Measurements from ENCODE around the gene TUBB4B.

Gene TUBB4B

DNA sequence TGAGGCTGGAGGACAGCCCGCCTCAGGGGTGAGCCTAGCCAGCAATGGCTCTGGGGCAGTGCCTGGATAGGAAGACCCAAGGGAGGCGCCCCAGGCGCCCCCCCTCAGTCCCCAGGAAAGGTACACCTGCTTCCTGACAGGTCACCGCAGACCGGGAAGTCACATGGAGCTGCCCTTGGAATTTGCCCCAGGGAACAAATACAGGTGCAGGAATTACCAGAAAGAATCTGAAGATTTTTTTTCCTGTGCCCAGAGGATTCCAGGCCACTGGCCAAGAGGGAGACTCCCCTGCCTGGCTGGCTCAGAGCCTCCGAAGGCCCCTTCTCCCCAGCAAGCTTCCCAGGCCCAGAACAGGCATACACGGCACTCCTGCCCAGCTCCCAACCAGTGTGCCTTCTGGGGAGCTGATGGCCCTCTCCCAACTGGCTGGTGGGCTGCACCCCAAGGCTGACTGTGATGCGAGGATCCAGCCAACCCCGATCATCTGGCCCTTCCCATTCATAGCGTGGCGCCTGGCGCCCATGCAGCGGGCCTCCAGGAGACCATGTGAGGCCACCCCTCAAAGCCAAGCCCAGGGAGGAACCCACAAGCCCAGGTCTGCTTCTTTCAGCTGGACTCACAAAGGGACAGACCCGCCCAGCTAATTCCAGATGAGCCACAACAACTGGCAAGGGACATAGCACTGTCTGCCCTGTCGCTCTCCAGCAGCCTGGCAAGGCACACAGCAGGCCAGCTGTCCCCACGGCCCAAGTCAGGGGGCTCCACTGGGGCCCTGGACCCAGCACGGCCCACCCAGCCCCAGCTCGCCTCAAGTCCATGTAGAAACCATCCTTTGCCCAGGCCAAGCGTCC, 42.8 kb upstream of the TUBB4B start:
- peak; percentile 81 to 94 for DNase-seq
- H3K18ac ChIP-seq (ENCODE audit: low read length): peak overlapping the region; percentile 4
- WGBS (ENCODE audit: extremely low coverage, insufficient coverage, insufficient read length): no CpG with 5 or more reads among the region's 19 CpGs
- H4K12ac ChIP-seq (ENCODE audit: low read depth, low read length): no peak overlapping the region
- H2AFZ ChIP-seq (ENCODE audit: insufficient read depth, low read length, poor library complexity): no peak overlapping the region
- H3K9me3 ChIP-seq (ENCODE audit: insufficient read depth, low read depth, low read length): no peaks in the 10 kb centered on the region
- no peak overlapping the region for H3K23ac ChIP-seq (ENCODE audit: low read length)
- H2AK5ac ChIP-seq (ENCODE audit: low read length): no peak overlapping the region
- H2BK5ac ChIP-seq (ENCODE audit: low read depth, low read length, poor library complexity): no peak overlapping the region
- no peak overlapping the region for H3K4ac ChIP-seq (ENCODE audit: low read depth, low read length)
- no peak overlapping the region for H2BK120ac ChIP-seq (ENCODE audit: insufficient read depth, low read length, poor library complexity)
- no peak overlapping the region for H2BK12ac ChIP-seq (ENCODE audit: low read length)
- H3K14ac ChIP-seq (ENCODE audit: low read length): no peak overlapping the region
- H4K91ac ChIP-seq (ENCODE audit: low read depth, low read length): no peak overlapping the region
- H3K79me2 ChIP-seq (ENCODE audit: control insufficient read depth, insufficient read depth, low read length, poor library complexity): peaks cover 3% of the 10 kb centered on the region
- peaks cover 0 to 2% of the 10 kb centered on the region in 2 experiments for H3K36me3 ChIP-seq (ENCODE audit: control insufficient read depth in 1 of 2, insufficient read depth in 2 of 2, low read length in 2 of 2)
- H3K4me1 ChIP-seq (ENCODE audit: control insufficient read depth in 1 of 2, insufficient read depth in 2 of 2, low read length in 2 of 2): peaks cover 12 to 27% of the 10 kb centered on the region in 2 experiments
- H3K27me3 ChIP-seq (ENCODE audit: insufficient read depth, low read length): no peaks in the 10 kb centered on the region
- no peak overlapping the region for H3K4me3 ChIP-seq (ENCODE audit: low read depth, low read length)
- peaks cover 3% of the 10 kb centered on the region for H3K79me1 ChIP-seq (ENCODE audit: low read length)
- H4K8ac ChIP-seq (ENCODE audit: low read depth, low read length): no peak overlapping the region
- no peak overlapping the region for H3K27ac ChIP-seq (ENCODE audit: low read depth, low read length)
- no peak overlapping the region for H3K9ac ChIP-seq (ENCODE audit: low read length)
- H3K4me2 ChIP-seq (ENCODE audit: low read length): peak overlapping the region; percentile 31

DNA sequence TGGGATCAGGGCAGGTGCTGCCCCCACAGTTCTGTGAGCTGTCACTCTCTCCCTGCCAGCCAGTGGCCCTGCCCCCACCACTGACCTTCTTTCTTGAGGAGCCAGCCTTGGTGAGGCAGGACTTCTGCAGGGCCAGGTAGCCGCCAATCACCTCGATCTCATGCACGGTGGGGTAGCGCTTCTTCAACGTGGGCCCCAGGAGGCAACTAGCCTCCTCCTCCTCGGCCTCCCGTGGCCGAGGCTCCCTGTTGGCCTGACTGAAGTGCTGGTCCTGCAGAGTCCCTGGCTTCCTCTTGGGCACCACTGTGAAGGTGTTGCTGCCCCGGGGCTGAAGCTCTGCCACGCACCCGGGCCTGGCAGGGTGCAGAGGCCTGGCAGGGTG, 42.2 kb upstream of the TUBB4B start:
- H3K36me3 ChIP-seq (ENCODE audit: control insufficient read depth in 1 of 2, insufficient read depth in 2 of 2, low read length in 2 of 2): peaks cover 0 to 2% of the 10 kb centered on the region in 2 experiments
- no peak overlapping the region for H4K8ac ChIP-seq (ENCODE audit: low read depth, low read length)
- no peaks in the 10 kb centered on the region for H3K27me3 ChIP-seq (ENCODE audit: insufficient read depth, low read length)
- DNase-seq: no peak
- H3K4ac ChIP-seq (ENCODE audit: low read depth, low read length): no peak overlapping the region
- H2AFZ ChIP-seq (ENCODE audit: insufficient read depth, low read length, poor library complexity): no peak overlapping the region
- H3K27ac ChIP-seq (ENCODE audit: low read depth, low read length): no peak overlapping the region
- H4K91ac ChIP-seq (ENCODE audit: low read depth, low read length): no peak overlapping the region
- no peak overlapping the region for H2BK120ac ChIP-seq (ENCODE audit: insufficient read depth, low read length, poor library complexity)
- H3K9ac ChIP-seq (ENCODE audit: low read length): no peak overlapping the region
- H3K23ac ChIP-seq (ENCODE audit: low read length): no peak overlapping the region
- peaks cover 3% of the 10 kb centered on the region for H3K79me1 ChIP-seq (ENCODE audit: low read length)
- no peak overlapping the region for H2BK5ac ChIP-seq (ENCODE audit: low read depth, low read length, poor library complexity)
- no peak overlapping the region for H3K4me3 ChIP-seq (ENCODE audit: low read depth, low read length)
- no peak overlapping the region for H2BK12ac ChIP-seq (ENCODE audit: low read length)
- H3K4me1 ChIP-seq (ENCODE audit: control insufficient read depth in 1 of 2, insufficient read depth in 2 of 2, low read length in 2 of 2): peaks cover 12 to 27% of the 10 kb centered on the region in 2 experiments
- no peaks in the 10 kb centered on the region for H3K9me3 ChIP-seq (ENCODE audit: insufficient read depth, low read depth, low read length)
- no peak overlapping the region for H3K18ac ChIP-seq (ENCODE audit: low read length)
- WGBS (ENCODE audit: extremely low coverage, insufficient coverage, insufficient read length): no CpG with 5 or more reads among the region's 11 CpGs
- no peak overlapping the region for H2AK5ac ChIP-seq (ENCODE audit: low read length)
- H3K4me2 ChIP-seq (ENCODE audit: low read length): no peak overlapping the region
- H3K14ac ChIP-seq (ENCODE audit: low read length): no peak overlapping the region
- peaks cover 3% of the 10 kb centered on the region for H3K79me2 ChIP-seq (ENCODE audit: control insufficient read depth, insufficient read depth, low read length, poor library complexity)
- H4K12ac ChIP-seq (ENCODE audit: low read depth, low read length): no peak overlapping the region

DNA sequence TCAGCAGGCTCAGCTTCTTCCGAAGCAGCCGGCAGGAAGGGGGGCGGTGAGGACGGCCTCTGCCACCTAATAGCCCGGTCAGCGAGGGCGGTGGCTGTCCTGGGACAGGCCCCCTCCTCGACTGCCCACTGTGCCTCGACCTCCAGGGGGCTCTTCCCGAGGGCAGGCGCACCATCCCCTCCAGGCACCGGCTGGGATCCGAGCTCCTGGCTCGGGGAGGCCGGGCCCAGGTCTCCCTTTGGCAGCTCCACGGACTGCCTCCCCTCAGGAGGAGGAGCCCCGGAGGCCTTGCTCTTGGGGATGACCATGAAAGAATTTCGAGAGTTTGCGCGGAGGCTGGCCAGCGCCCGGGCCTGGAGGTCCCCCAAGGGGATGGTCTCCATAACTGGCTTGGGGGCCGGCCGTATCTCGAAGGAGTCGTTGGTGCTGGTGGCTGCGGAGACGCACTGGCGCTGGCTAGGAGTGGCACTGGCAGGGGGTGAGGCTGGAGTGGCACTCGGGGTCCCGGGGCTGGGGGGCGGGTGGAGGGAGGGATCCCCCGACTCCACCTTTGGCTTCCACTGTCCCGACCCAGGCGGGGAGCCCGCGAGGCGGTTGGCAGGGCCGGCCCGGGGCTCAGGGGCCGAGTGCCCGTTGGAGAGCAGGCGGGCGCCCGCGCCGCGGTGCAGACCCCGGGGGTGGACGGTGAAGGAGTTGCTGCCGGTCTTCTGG, 41.5 kb upstream of the TUBB4B start:
- Histone ChIP-seq H3K27me3 (ENCODE audit: insufficient read depth, low read length) (no peaks in the 10 kb centered on the region), H3K4me2 (ENCODE audit: low read length) (peak overlapping the region; percentile 71), H3K79me2 (ENCODE audit: control insufficient read depth, insufficient read depth, low read length, poor library complexity) (peaks cover 3% of the 10 kb centered on the region), H3K9me3 (ENCODE audit: insufficient read depth, low read depth, low read length) (no peaks in the 10 kb centered on the region), H3K27ac (ENCODE audit: low read depth, low read length) (no peak overlapping the region), H4K8ac (ENCODE audit: low read depth, low read length) (no peak overlapping the region), H3K4me1 (ENCODE audit: control insufficient read depth in 1 of 2, insufficient read depth in 2 of 2, low read length in 2 of 2) (peaks cover 12 to 33% of the 10 kb centered on the region in 2 experiments), H3K79me1 (ENCODE audit: low read length) (peaks cover 3% of the 10 kb centered on the region), H2BK12ac (ENCODE audit: low read length) (no peak overlapping the region), H4K91ac (ENCODE audit: low read depth, low read length) (no peak overlapping the region), H3K9ac (ENCODE audit: low read length) (no peak overlapping the region), H3K18ac (ENCODE audit: low read length) (peak overlapping the region; percentile 29), H2AK5ac (ENCODE audit: low read length) (no peak overlapping the region), H3K36me3 (ENCODE audit: control insufficient read depth in 1 of 2, insufficient read depth in 2 of 2, low read length in 2 of 2) (peaks cover 0 to 2% of the 10 kb centered on the region in 2 experiments), H2BK120ac (ENCODE audit: insufficient read depth, low read length, poor library complexity) (no peak overlapping the region), H4K12ac (ENCODE audit: low read depth, low read length) (no peak overlapping the region), H2BK5ac (ENCODE audit: low read depth, low read length, poor library complexity) (no peak overlapping the region), H3K23ac (ENCODE audit: low read length) (no peak overlapping the region), H3K14ac (ENCODE audit: low read length) (no peak overlapping the region), H3K4me3 (ENCODE audit: low read depth, low read length) (peak overlapping the region; percentile 47), H3K4ac (ENCODE audit: low read depth, low read length) (no peak overlapping the region), H2AFZ (ENCODE audit: insufficient read depth, low read length, poor library complexity) (no peak overlapping the region)
- DNase-seq: no peak
- WGBS (ENCODE audit: extremely low coverage, insufficient coverage, insufficient read length): no CpG with 5 or more reads among the region's 51 CpGs

DNA sequence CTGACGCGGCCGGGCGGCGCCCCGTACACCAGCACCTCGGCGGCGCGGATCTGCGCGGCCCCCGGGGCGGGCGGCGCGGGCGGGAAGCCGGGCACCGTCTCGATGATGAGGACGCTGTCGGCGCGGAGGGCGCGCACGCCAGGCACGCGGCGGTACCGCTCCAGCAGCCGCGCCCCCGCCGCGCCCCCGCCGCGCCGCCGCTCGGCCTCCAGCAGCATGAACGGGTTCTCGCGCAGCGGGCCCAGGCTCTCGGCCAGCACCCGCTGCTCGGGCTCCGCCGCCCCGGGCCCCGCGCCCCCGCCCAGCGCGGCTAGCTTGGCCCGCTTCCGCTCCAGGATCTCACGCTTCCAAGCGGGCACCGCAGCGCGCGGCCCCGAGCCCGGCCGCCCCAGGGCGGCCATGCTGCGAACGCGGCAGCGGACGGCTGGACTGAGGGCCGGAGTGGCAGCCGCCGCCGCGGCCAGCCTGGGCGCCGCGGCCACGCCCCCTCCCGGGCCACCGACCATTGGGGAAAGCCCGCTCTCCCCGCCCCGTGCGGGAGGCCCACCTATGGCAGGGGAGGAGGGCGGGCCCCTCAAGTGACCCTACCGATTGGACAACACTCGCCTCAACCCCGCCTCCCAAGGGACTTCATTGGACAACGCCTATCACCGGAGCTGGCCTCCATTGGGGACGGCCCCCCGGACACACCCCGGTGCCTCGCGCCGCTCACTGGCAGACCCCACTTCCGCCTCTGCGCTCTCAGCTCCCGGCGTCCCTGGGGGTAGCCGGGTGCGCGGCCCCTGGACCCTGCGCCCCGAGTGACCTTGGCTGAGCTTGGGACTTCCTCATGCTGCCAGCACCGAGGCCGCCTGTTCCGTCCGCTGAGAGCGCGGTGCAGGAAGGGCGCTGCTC, 40.5 kb upstream of the TUBB4B start, which contains the start of gene TPRN:
Gene TPRN, minus strand, starts transcription at position 431 of the 894 bp plus-strand sequence. Its CDS starts 30 bp downstream, at position 401.
- Histone ChIP-seq H3K36me3 (ENCODE audit: control insufficient read depth in 1 of 2, insufficient read depth in 2 of 2, low read length in 2 of 2) (peaks cover 0 to 2% of the 10 kb centered on the region in 2 experiments), H4K12ac (ENCODE audit: low read depth, low read length) (peak within 1 kb of the TSS; percentile 91), H4K91ac (ENCODE audit: low read depth, low read length) (peak within 1 kb of the TSS; percentile 89), H3K4me1 (ENCODE audit: control insufficient read depth in 1 of 2, insufficient read depth in 2 of 2, low read length in 2 of 2) (peaks cover 17 to 37% of the 10 kb centered on the region in 2 experiments), H3K4ac (ENCODE audit: low read depth, low read length) (peak within 1 kb of the TSS; percentile 85), H3K4me2 (ENCODE audit: low read length) (peak within 1 kb of the TSS; percentile 93), H3K4me3 (ENCODE audit: low read depth, low read length) (peak within 1 kb of the TSS; percentile 85), H2AK5ac (ENCODE audit: low read length) (peak within 1 kb of the TSS; percentile 96), H3K23ac (ENCODE audit: low read length) (no peak within 1 kb of the TSS), H2BK5ac (ENCODE audit: low read depth, low read length, poor library complexity) (peak within 1 kb of the TSS; percentile 73), H2BK12ac (ENCODE audit: low read length) (no peak within 1 kb of the TSS), H2BK120ac (ENCODE audit: insufficient read depth, low read length, poor library complexity) (peak within 1 kb of the TSS; percentile 70), H3K79me1 (ENCODE audit: low read length) (peaks cover 3% of the 10 kb centered on the region), H2AFZ (ENCODE audit: insufficient read depth, low read length, poor library complexity) (peak within 1 kb of the TSS; percentile 89), H3K79me2 (ENCODE audit: control insufficient read depth, insufficient read depth, low read length, poor library complexity) (peaks cover 9% of the 10 kb centered on the region), H3K27me3 (ENCODE audit: insufficient read depth, low read length) (no peaks in the 10 kb centered on the region), H3K9ac (ENCODE audit: low read length) (peak within 1 kb of the TSS; percentile 91), H3K27ac (ENCODE audit: low read depth, low read length) (peak within 1 kb of the TSS; percentile 39), H3K9me3 (ENCODE audit: insufficient read depth, low read depth, low read length) (no peaks in the 10 kb centered on the region), H3K14ac (ENCODE audit: low read length) (peak within 1 kb of the TSS; percentile 97), H4K8ac (ENCODE audit: low read depth, low read length) (peak within 1 kb of the TSS; percentile 98), H3K18ac (ENCODE audit: low read length) (peak within 1 kb of the TSS; percentile 98)
- WGBS (ENCODE audit: extremely low coverage, insufficient coverage, insufficient read length): no CpG with 5 or more reads among the region's 118 CpGs
- DNase-seq: peak; percentile 98 to 99
